PC-3 (cell line): ENCODE results near the gene VAX1.

Source experiments
- CTCF ChIP-seq: fragments of 300-600 bp; sonication (generic); conservative IDR thresholded peaks from 2 replicates; pipeline ENCODE4 v1.5.1; 2017; ENCODE audit warnings: antibody characterized with exemption, low read depth, mild to moderate bottlenecking, low read length
- EZH2 ChIP-seq: fragments of 300-600 bp; sonication (generic); IDR thresholded peaks from one replicate; pipeline ENCODE4 v1.6.1; 2017; ENCODE audit warnings: antibody characterized with exemption, mild to moderate bottlenecking, low read length; ENCODE audit not compliant: unreplicated experiment

GRCh38 chr10:117175215-117175900, 37.3 kb upstream of the VAX1 start:
- TF ChIP-seq CTCF (no peak), EZH2 (no peak)
